ENCODE results near the gene CCNB3.

The CCNB3 gene

DNA sequence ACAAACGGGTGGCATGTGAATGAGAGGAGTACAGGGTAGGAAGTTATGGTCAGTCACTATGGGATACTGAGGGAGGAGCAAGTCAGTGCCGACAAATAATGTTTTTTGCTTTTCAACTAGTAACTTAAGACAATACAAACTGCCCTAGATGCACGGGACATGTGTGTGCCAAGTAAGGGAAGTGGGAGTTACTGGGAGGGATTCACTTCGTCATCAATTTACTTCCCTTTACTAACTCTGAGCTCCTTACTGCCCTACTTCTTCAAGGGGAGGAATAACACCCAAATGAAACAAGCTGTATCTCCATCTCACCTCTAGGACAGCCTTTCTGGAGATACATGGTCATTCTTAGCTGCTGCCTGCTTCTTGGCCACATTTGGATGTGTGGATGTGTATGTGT, 168.4 kb downstream of the CCNB3 start:
- FAIRE-seq (no peak), DNase-seq (ENCODE audit: insufficient read length, low spot score) (no peak)
- TF ChIP-seq, protein P1, sequence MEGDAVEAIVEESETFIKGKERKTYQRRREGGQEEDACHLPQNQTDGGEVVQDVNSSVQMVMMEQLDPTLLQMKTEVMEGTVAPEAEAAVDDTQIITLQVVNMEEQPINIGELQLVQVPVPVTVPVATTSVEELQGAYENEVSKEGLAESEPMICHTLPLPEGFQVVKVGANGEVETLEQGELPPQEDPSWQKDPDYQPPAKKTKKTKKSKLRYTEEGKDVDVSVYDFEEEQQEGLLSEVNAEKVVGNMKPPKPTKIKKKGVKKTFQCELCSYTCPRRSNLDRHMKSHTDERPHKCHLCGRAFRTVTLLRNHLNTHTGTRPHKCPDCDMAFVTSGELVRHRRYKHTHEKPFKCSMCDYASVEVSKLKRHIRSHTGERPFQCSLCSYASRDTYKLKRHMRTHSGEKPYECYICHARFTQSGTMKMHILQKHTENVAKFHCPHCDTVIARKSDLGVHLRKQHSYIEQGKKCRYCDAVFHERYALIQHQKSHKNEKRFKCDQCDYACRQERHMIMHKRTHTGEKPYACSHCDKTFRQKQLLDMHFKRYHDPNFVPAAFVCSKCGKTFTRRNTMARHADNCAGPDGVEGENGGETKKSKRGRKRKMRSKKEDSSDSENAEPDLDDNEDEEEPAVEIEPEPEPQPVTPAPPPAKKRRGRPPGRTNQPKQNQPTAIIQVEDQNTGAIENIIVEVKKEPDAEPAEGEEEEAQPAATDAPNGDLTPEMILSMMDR (IDR thresholded peaks at IDR 0.05; ENCODE audit: insufficient read depth, missing control alignments), result no peak

DNA sequence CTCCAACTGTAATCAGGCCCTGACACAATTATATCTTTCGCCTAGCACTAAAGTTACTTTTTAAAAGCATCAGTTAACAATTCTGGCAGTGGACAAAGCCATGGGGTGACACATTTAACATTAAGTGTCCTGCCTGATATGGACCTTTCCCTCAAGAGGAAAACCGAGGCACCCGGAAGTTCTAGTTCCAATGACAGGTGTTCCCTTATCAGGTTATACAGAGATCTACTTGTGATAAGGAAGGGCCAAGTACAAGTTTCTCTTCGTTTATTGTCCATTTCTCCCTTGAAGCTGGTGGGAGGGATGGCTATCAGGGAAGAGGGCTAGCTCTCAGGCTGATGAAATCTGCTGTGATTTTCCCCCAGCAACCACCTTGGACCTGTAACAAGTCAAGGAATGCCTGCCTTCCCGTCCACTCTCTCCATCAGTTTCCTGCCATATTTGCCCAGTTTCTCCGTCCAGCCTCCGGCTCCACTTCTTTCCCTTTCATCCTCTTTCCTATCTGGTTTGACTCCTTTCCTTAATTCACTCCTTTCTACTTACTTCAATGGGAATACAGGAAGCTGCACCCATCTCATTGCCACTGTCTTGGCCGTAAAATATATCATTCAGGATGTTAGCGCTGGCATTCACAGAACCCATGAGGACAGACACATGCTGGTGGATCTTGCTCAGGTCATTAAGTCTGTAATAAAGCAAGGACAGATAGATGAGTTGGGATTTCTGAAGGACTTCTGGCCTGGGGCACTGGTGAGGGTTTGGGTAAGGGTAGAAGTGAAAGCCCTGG, 171.1 kb downstream of the CCNB3 start:
- TF ChIP-seq, protein P1 (IDR thresholded peaks at IDR 0.05; ENCODE audit: insufficient read depth, missing control alignments), result no peak
- FAIRE-seq (no peak), DNase-seq (ENCODE audit: insufficient read length, low spot score) (no peak)

DNA sequence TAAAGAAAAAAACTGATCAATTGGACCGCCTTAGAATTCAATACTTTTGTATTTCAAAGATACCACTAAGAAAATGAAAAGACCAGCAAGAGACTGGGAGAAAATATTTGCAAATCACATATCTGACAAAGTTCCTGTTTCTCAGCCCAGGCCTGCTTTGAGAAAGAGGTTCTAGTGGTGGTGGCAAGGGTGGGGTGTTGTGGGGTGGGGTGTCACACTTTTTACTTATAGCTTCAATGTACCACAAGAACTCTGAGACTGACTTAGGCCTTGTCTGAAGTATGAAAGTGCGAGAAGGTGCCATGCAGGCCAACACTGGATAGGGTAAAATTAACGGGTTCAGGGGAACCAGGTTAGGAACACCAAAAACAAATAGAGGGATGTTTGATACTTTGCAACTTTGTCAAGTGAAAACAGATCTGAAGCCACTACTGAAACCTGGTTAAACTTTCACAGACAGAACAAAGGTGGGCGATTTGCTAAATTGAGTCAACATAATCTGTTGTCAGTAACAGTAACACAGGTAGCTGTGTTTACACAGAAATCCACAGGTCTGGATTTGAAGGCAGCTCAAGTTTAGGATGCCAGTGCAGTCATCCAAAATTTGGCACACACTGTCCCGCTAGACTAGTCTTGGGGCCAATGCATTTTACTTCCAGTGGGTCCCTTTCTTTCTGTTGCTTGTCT, 177.3 kb downstream of the CCNB3 start:
- TF ChIP-seq, protein P1 (IDR thresholded peaks at IDR 0.05; ENCODE audit: insufficient read depth, missing control alignments), result no peak
- DNase-seq (ENCODE audit: insufficient read length, low spot score) (no peak), FAIRE-seq (no peak)

DNA sequence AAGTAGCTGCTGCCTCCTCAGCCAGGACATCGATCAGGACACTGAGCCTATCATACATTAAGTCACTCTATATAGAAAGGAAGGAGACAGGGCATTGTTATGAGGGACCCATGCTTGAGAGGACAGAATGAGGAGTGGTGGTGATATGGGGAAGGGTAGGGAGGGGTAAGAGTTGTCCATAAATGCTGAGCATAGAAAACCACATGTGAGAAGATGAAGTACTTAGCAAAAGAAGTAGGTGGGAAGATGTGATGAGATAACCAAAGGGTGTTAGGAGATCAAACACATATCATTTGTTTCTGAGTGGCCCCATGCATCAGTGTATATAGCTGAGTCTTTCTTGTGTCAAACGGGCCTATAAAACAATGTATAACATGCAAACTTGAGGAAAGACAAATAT, 182.0 kb downstream of the CCNB3 start:
- DNase-seq (ENCODE audit: insufficient read length, low spot score), result no peak
- TF ChIP-seq, protein P1 (IDR thresholded peaks at IDR 0.05; ENCODE audit: insufficient read depth, missing control alignments), result no peak
- FAIRE-seq, result no peak

DNA sequence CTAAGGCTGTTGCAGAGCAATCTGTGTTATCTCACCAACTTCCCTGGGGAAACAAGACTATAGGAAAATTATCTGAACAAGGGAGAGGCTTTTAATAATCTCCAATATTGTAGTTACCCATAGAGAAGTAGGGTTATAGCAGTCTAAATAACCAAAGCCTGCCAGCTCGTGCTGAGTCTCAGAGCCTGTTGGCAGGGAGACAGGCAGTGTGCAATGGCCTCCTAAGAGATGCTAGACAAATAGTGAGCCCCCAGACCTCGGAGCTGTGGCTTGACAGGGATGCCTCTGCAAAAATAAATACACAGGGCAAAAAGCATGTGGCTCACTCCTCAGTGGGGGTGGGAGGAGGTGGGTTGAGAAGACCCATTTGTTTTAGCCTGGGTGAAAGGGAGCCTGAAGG, 189.3 kb downstream of the CCNB3 start:
- DNase-seq (ENCODE audit: insufficient read length, low spot score) (no peak), FAIRE-seq (no peak)
- TF ChIP-seq, protein P1 (IDR thresholded peaks at IDR 0.05; ENCODE audit: insufficient read depth, missing control alignments), result no peak
